Hematopoietic multipotent progenitor cell treated with erythropoietin and hydrocortisone succinate and interleukin-3 and kit ligand, for 15 days (in vitro differentiated cells): ENCODE data around the gene IGFLR1.
"Not testable (repeated sequence)": the region's sequence is repeated elsewhere in the genome, so short reads cannot be mapped to it uniquely, and the experiment has no call there.

Experiments used
- DNase-seq: peaks from one replicate; pipeline ENCODE4 v3.0.0-alpha.2; 2015; ENCODE audit warnings: low spot score

IGFLR1 gene

GRCh38 chr19:35704218-35704617 lies 38.0 kb downstream of the IGFLR1 start, which contains the start of gene ZBTB32:
TSS of gene ZBTB32 (plus strand) at chr19:35704558. CDS start at chr19:35714627, 10,069 bp downstream.
- no peak for DNase-seq

- no peak for DNase-seq
Measured at GRCh38 chr19:35703343-35703742, 38.9 kb downstream of the IGFLR1 start.

- peak; percentile 93 for DNase-seq
Measured at GRCh38 chr19:35702223-35703012, 39.8 kb downstream of the IGFLR1 start.

GRCh38 chr19:35696835-35697234 lies 45.4 kb downstream of the IGFLR1 start:
- DNase-seq = no peak

- no peak for DNase-seq
Measured at GRCh38 chr19:35695895-35696422, 46.3 kb downstream of the IGFLR1 start.

- DNase-seq = peak; percentile 92
Measured at GRCh38 chr19:35693835-35694599, 48.2 kb downstream of the IGFLR1 start.

GRCh38 chr19:35693422-35693821 lies 48.8 kb downstream of the IGFLR1 start:
- no peak for DNase-seq

- no peak for DNase-seq
Measured at GRCh38 chr19:35692010-35692409, 50.2 kb downstream of the IGFLR1 start.

GRCh38 chr19:35691106-35691505 lies 51.1 kb downstream of the IGFLR1 start:
- DNase-seq = not testable (repeated sequence)

GRCh38 chr19:35689836-35690235 lies 52.4 kb downstream of the IGFLR1 start:
- DNase-seq = no peak
